GM21576 (cell line): Measurements from ENCODE around the gene ZNF407.
"Not testable (repeated sequence)": the region's sequence is repeated elsewhere in the genome, so short reads cannot be mapped to it uniquely, and the experiment has no call there.

Experiments used
- ATAC-seq: cut with Tn5 transposase; IDR thresholded peaks from one replicate; pipeline ENCODE4 v1.9.1; 2021; ENCODE audit warnings: mild to moderate bottlenecking, moderate library complexity; ENCODE audit not compliant: unreplicated experiment

Gene ZNF407, protein sequence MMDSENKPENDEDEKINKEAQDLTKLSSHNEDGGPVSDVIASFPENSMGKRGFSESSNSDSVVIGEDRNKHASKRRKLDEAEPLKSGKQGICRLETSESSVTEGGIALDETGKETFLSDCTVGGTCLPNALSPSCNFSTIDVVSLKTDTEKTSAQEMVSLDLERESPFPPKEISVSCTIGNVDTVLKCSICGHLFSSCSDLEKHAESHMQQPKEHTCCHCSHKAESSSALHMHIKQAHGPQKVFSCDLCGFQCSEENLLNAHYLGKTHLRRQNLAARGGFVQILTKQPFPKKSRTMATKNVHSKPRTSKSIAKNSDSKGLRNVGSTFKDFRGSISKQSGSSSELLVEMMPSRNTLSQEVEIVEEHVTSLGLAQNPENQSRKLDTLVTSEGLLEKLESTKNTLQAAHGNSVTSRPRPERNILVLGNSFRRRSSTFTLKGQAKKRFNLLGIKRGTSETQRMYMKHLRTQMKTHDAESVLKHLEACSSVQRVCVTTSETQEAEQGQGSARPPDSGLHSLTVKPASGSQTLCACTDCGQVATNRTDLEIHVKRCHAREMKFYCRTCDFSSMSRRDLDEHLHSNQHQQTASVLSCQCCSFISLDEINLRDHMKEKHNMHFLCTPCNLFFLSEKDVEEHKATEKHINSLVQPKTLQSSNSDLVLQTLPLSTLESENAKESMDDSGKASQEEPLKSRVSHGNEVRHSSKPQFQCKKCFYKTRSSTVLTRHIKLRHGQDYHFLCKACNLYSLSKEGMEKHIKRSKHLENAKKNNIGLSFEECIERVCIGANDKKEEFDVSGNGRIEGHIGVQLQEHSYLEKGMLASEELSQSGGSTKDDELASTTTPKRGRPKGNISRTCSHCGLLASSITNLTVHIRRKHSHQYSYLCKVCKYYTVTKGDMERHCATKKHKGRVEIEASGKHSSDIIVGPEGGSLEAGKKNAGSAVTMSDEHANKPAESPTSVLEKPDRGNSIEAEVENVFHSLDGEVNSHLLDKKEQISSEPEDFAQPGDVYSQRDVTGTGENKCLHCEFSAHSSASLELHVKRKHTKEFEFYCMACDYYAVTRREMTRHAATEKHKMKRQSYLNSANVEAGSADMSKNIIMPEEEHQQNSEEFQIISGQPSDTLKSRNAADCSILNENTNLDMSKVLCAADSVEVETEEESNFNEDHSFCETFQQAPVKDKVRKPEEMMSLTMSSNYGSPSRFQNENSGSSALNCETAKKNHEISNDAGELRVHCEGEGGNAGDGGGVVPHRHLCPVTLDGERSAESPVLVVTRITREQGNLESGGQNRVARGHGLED (N-terminal part only)

GRCh38 chr18:74597662-74598349 is at the start of gene ZNF407:
ZNF407 (plus strand) TSS chr18:74597870; CDS start chr18:74631020, 33,150 bp downstream.
- ATAC-seq: peak; percentile 62

GRCh38 chr18:74549591-74550104 is 48.0 kb upstream of the ZNF407 start:
- no peak for ATAC-seq

DNA sequence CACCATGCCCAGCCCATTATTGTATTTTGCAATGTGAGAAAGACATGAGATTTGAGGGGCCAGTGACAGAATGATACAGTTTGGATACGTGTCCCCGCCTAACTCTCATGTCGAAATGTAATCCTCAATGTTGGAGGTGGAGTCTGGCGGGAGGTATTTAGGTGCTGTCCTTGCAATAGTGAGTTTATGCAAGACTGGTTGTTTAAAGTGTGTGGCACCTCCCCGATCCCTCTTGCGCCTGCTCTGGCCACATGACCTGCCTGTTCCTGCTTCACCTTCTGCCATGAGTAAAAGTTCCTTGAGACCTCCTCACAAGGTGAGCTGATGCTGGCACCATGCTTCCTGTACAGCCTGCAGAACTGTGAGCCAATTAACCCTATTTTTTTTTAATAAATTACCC is 46.8 kb upstream of the ZNF407 start:
- no peak for ATAC-seq

GRCh38 chr18:74551452-74551851 is 46.2 kb upstream of the ZNF407 start:
- ATAC-seq: no peak

DNA sequence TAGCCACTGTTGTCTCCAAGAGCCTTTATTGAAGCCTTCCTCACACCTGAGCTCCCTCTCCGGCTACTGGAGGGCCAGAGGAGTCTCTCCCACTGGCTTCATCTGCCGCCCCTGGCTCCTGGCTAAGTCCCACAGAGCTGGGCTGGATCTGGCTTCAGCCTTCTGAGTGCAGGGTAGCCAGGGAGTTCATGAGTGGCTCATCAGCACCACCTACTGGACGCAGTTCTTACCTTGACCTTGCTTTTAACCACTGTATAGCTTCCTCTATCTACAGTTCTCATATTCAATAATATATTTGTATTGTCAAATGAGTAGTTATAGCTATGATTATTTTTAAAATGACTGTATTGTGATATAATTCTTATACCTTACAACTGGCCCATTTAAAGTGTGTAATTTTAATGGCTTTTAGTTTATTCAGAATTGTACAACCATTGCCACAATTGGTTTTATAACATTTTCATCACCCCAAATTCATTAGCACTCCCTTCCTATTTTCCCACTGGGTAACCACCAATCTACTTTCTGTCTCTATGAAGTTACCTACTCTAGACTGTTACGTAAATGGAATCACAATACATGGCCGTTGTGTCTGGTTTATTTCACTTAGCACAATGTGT is 45.6 kb upstream of the ZNF407 start:
- ATAC-seq: peak; percentile 100

DNA sequence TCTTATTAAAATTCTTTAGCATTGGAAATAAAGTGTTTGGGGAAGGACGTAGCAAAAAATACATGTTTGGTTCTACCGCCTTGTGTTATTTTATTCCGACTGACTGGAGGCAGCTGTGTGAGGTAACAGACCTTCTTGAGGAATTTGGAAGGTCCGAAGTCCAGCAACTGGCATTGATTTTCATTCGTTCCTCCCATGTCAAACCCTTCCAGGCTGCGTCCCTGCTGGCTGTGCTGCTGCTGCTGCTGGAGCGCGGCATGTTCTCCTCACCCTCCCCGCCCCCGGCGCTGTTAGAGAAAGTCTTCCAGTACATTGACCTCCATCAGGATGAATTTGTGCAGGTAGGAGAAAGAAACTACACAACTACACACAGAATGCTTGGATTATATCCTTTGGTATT is 41.5 kb upstream of the ZNF407 start:
- no peak for ATAC-seq

GRCh38 chr18:74558096-74558495 is 39.6 kb upstream of the ZNF407 start:
- ATAC-seq: no peak

DNA sequence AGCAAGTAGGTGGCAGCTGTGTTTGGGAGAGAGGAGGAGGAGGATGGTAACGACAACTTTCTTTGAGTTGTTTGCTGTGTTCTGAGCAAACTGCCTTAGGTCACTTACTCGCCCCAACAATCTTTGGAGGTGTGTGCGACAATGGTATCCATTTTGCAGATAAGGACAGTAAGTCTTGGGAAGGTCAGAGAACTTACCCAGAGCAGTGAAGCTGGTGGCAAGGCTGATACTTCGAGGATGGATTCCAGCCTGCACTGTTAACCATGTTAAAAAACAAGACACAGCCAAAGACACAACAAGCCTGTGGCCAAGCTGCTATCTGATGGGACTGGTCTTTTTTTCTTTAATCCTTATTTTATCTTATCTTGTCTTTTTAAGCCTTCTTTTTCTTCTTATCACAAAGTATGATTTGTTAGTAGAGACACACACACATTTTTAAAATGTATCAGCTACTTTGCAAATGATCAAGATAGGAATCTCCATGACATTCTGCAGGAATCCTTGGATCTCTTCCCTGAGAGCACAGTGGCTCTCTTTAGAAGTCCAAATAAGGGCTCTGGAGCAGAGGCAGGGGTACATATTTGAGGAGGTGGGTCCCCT is 35.4 kb upstream of the ZNF407 start:
- ATAC-seq: no peak

GRCh38 chr18:74562775-74563174 is 34.9 kb upstream of the ZNF407 start:
- ATAC-seq: no peak

- no peak for ATAC-seq
Observed at GRCh38 chr18:74563999-74564398, 33.7 kb upstream of the ZNF407 start.

DNA sequence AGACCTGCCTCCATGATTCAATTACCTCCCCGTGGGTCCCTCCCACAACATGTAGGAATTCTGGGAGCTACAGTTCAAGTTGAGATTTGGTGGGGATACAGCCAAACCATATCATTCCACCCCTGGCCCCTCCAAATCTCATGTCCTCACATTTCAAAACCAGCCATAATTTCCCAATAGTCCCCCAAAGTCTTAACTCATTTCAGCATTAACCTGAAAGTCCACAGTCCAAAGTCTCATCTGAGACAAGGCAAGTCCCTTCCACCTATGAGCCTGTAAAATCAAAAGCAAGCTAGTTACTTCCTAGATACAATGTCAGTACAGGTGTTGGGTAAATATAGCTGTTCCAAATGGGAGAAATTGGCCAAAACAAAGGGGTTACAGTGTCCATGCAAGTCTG is 32.5 kb upstream of the ZNF407 start:
- ATAC-seq: not testable (repeated sequence)

DNA sequence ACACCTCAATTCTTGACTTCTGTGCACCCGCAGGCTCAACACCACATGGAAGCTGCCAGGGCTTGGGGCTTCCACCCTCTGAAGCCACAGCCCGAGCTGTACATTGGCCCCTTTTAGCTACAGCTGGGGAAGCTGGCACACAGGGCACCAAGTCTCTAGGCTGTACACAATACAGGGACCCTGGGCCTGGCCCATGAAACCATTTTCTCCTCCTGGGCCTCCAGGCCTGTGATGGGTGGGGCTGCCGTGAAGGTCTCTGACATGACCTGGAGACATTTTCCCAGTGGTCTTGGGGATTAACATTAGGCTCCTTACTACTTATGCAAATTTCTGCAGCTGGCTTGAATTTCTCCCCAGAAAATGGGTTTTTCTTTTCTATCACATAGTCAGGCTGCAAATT is 31.7 kb upstream of the ZNF407 start:
- ATAC-seq: not testable (repeated sequence)

DNA sequence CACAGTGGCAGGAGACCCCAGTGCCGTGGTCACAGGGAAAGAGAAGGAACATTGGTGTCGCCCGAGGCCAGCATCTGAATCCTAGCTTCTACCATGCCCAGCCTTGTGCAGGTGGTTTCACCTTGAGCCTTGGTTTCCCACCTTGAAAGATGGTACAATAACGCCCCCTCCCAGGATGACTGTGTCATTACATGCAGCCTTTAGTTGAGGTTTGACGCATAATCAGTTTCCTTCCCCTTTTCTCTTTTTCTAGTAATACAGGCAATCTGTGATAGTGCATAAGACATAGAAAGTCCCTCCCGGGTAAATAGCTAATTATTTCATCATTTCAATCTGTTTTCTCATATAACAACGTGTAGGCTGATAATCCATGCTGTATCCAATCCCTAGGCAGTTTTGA is 29.8 kb upstream of the ZNF407 start:
- ATAC-seq: no peak

GRCh38 chr18:74569401-74569800 is 28.3 kb upstream of the ZNF407 start:
- ATAC-seq: no peak

- no peak for ATAC-seq
Observed at GRCh38 chr18:74570266-74570665, 27.4 kb upstream of the ZNF407 start.

GRCh38 chr18:74571895-74572680 is 25.6 kb upstream of the ZNF407 start:
- no peak for ATAC-seq

DNA sequence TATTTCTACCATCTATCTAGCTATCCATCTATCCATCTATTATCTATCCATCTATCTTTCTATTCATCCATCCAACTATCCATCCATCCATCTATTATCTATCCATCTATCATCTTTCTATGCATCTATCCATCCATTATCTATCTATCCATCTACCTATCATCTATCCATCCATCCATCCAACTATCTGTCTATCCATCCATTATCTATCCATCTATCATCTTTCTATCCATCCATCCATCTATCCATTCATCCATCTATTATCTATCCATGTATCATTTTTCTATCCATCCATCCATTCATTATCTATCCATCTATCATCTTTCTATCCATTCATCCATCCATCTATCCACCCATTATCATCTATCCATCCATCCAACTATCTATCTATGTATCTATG is 24.6 kb upstream of the ZNF407 start:
- no peak for ATAC-seq

GRCh38 chr18:74574916-74575315 is 22.8 kb upstream of the ZNF407 start:
- no peak for ATAC-seq

GRCh38 chr18:74577019-74577418 is 20.7 kb upstream of the ZNF407 start:
- ATAC-seq: no peak
